ENCODE measurements around the gene E2F8. TPM values are rescaled to one million over a fixed set of nuclear protein-coding genes. Genes with fewer than 3 reads are reported as not detected.

E2F8 gene
- total RNA-seq, 4 donors from 2014 or later: 0.17 TPM; not detected in 3

- TF ChIP-seq EP300 (IDR thresholded peaks at IDR 0.05) (no peak), POLR2A (IDR thresholded peaks at IDR 0.05; ENCODE audit: low read depth) (no peak), POLR2AphosphoS5 (IDR thresholded peaks at IDR 0.05) (no peak)
- TF ChIP-seq, protein P1, sequence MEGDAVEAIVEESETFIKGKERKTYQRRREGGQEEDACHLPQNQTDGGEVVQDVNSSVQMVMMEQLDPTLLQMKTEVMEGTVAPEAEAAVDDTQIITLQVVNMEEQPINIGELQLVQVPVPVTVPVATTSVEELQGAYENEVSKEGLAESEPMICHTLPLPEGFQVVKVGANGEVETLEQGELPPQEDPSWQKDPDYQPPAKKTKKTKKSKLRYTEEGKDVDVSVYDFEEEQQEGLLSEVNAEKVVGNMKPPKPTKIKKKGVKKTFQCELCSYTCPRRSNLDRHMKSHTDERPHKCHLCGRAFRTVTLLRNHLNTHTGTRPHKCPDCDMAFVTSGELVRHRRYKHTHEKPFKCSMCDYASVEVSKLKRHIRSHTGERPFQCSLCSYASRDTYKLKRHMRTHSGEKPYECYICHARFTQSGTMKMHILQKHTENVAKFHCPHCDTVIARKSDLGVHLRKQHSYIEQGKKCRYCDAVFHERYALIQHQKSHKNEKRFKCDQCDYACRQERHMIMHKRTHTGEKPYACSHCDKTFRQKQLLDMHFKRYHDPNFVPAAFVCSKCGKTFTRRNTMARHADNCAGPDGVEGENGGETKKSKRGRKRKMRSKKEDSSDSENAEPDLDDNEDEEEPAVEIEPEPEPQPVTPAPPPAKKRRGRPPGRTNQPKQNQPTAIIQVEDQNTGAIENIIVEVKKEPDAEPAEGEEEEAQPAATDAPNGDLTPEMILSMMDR (IDR thresholded peaks at IDR 0.05): no peak
- DNase-seq (ENCODE audit: extremely low spot score): no peak
- intact Hi-C loops (cut with DNase I): no loop called here
- Histone ChIP-seq H3K27ac (replicated peaks in 1 of 4) (no peak overlapping the region), H3K9me3 (no peaks in the 10 kb centered on the region), H3K36me3 (no peaks in the 10 kb centered on the region), H3K4me1 (peaks cover 0 to 8% (median 0%) of the 10 kb centered on the region in 4 donors), H3K27me3 (no peaks in the 10 kb centered on the region), H3K4me3 (no peak overlapping the region)
- WGBS: 89% methylated on average over 7 of the region's 7 CpGs
Observed at GRCh38 chr11:19199048-19199447, 41.7 kb downstream of the E2F8 start.

- no peak overlapping the region for H3K27ac ChIP-seq (replicated peaks in 1 of 4)
- no peaks in the 10 kb centered on the region for H3K27me3 ChIP-seq
- H3K4me1 ChIP-seq: peaks cover 0 to 8% (median 0%) of the 10 kb centered on the region in 4 donors
- DNase-seq (ENCODE audit: extremely low spot score): no peak
- no peak overlapping the region for H3K4me3 ChIP-seq
- WGBS: 88% methylated on average over 6 of the region's 6 CpGs
- H3K36me3 ChIP-seq: peaks cover 0 to under 1% (median 0%) of the 10 kb centered on the region in 4 donors
- intact Hi-C loops (cut with DNase I): no loop called here
- no peaks in the 10 kb centered on the region for H3K9me3 ChIP-seq
- TF ChIP-seq POLR2A (IDR thresholded peaks at IDR 0.05; ENCODE audit: low read depth): no peak
- no peak for TF ChIP-seq EP300 (IDR thresholded peaks at IDR 0.05)
- TF ChIP-seq POLR2AphosphoS5 (IDR thresholded peaks at IDR 0.05): no peak
- TF ChIP-seq, protein P1 (IDR thresholded peaks at IDR 0.05): no peak
Observed at GRCh38 chr11:19196432-19196831, 44.3 kb downstream of the E2F8 start.

DNA sequence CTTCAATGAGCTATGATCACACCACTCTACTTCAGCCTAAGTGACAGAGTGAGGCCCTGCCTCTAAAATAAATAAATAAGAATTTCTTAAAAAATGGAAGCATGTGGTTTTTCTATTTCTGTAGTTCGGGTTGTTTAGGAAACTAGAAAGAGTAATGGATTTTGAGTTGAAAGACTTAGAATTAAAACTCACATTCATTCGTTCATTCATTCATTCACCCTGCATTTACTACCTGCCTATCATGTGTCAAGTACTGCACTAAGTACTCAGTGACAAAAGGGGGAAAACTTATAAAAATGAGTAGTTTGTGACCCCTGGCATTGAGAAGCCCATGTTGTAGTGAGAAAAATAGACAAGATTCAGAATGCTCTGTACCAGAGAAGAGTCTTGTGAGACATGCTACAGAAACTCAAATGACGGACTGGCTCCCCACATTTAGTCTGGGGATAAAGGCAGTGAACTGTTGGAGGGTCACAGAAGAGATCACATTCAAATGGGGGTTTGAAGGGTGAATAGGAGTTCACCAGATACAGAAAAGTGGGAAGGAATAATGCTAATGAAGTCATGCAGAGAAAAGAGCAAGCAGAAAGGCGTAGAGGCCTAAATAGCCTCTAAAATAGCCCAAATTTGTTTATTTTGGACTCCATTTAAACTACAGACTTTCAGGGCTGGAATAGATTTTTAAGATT is 46.0 kb downstream of the E2F8 start:
- Histone ChIP-seq H3K27ac (replicated peaks in 1 of 4) (no peak overlapping the region), H3K27me3 (no peaks in the 10 kb centered on the region), H3K4me3 (no peak overlapping the region), H3K9me3 (no peaks in the 10 kb centered on the region), H3K36me3 (peaks cover 0 to 15% (median 0%) of the 10 kb centered on the region in 4 donors), H3K4me1 (peaks cover 0 to 8% (median 0%) of the 10 kb centered on the region in 4 donors)
- no peak for TF ChIP-seq EP300 (IDR thresholded peaks at IDR 0.05)
- no peak for TF ChIP-seq POLR2A (IDR thresholded peaks at IDR 0.05; ENCODE audit: low read depth)
- no peak for TF ChIP-seq POLR2AphosphoS5 (IDR thresholded peaks at IDR 0.05)
- TF ChIP-seq, protein P1 (IDR thresholded peaks at IDR 0.05): no peak
- intact Hi-C loops (cut with DNase I): no loop called here
- 82% methylated on average over 4 of the region's 4 CpGs for WGBS
- no peak for DNase-seq (ENCODE audit: extremely low spot score)

DNA sequence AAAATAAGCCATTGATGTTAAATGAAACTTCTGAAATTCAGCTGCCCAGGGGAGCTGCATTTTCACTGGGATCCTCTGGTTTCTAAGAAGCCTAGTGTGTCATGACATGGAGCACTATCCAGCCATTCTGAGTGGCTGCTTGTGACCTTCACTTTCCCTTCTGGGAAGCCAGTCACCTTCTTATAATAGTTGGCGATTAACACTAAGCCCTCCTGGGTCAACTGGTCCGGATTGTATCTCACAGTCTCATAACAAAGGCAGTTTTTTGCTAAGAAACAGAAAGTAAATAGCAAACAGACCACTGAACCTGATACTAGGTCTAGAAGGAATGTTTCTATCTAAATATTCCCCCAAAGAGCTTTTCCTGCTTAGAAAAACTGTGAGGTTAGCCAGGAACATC is 46.8 kb downstream of the E2F8 start:
- TF ChIP-seq POLR2AphosphoS5 (IDR thresholded peaks at IDR 0.05) (no peak), EP300 (IDR thresholded peaks at IDR 0.05) (no peak), POLR2A (IDR thresholded peaks at IDR 0.05; ENCODE audit: low read depth) (no peak)
- TF ChIP-seq, protein P1 (IDR thresholded peaks at IDR 0.05): no peak
- Histone ChIP-seq H3K27ac (replicated peaks in 1 of 4) (no peak overlapping the region), H3K27me3 (no peaks in the 10 kb centered on the region), H3K9me3 (no peaks in the 10 kb centered on the region), H3K4me3 (no peak overlapping the region), H3K36me3 (peaks cover 0 to 24% (median 0%) of the 10 kb centered on the region in 4 donors), H3K4me1 (peaks cover 0 to 8% (median 0%) of the 10 kb centered on the region in 4 donors)
- 97% methylated on average over 2 of the region's 2 CpGs for WGBS
- intact Hi-C loops (cut with DNase I): no loop called here
- DNase-seq (ENCODE audit: extremely low spot score): no peak

Data from esophagus muscularis mucosa (tissue), 4 donors.